T1000 (cell line): ENCODE measurements around the gene ARIH1.

ENCODE experiments used
- DNase-seq: peaks from one replicate; lab custom pipeline; 2025; ENCODE audit warnings: mixed read lengths; lab: John Stamatoyannopoulos, UW

ARIH1 gene

GRCh38 chr15:72487070-72487797 is 13.1 kb downstream of the ARIH1 start:
- no peak for DNase-seq

- no peak for DNase-seq
Measured at GRCh38 chr15:72488558-72488957, 14.4 kb downstream of the ARIH1 start.

- DNase-seq, result no peak
Measured at GRCh38 chr15:72489943-72490554, 15.9 kb downstream of the ARIH1 start.

GRCh38 chr15:72491768-72492167 is 17.6 kb downstream of the ARIH1 start:
- no peak for DNase-seq

GRCh38 chr15:72492733-72493132 is 18.6 kb downstream of the ARIH1 start:
- no peak for DNase-seq

GRCh38 chr15:72493220-72493619 is 19.1 kb downstream of the ARIH1 start:
- DNase-seq, result no peak

GRCh38 chr15:72495007-72495406 is 20.9 kb downstream of the ARIH1 start:
- no peak for DNase-seq

GRCh38 chr15:72496783-72497182 is 22.7 kb downstream of the ARIH1 start:
- no peak for DNase-seq

GRCh38 chr15:72497402-72497801 is 23.3 kb downstream of the ARIH1 start:
- no peak for DNase-seq

- no peak for DNase-seq
Measured at GRCh38 chr15:72502220-72502809, 28.2 kb downstream of the ARIH1 start.

GRCh38 chr15:72503147-72503546 is 29.0 kb downstream of the ARIH1 start:
- DNase-seq, result no peak

- no peak for DNase-seq
Measured at GRCh38 chr15:72507402-72508092, 33.4 kb downstream of the ARIH1 start.

- no peak for DNase-seq
Measured at GRCh38 chr15:72509484-72509883, 35.4 kb downstream of the ARIH1 start.

GRCh38 chr15:72511536-72511935 is 37.4 kb downstream of the ARIH1 start:
- DNase-seq, result no peak

- DNase-seq, result no peak
Measured at GRCh38 chr15:72515591-72516389, 41.7 kb downstream of the ARIH1 start.

GRCh38 chr15:72516777-72517176 is 42.6 kb downstream of the ARIH1 start:
- DNase-seq, result no peak

GRCh38 chr15:72521682-72522081 is 47.6 kb downstream of the ARIH1 start:
- DNase-seq, result no peak

- DNase-seq, result no peak
Measured at GRCh38 chr15:72532991-72533601, 59.0 kb downstream of the ARIH1 start.

GRCh38 chr15:72534523-72534922 is 60.4 kb downstream of the ARIH1 start:
- no peak for DNase-seq

- no peak for DNase-seq
Measured at GRCh38 chr15:72535911-72536310, 61.8 kb downstream of the ARIH1 start.

GRCh38 chr15:72536506-72536905 is 62.4 kb downstream of the ARIH1 start:
- DNase-seq, result no peak

GRCh38 chr15:72538931-72539330 is 64.8 kb downstream of the ARIH1 start:
- no peak for DNase-seq
